B cell (primary cell): ENCODE results near the gene ADCY7.

ENCODE experiments used
- EZH2 ChIP-seq: IDR thresholded peaks from 2 replicates; pipeline ENCODE4 v1.6.1; 2012; ENCODE audit warnings: borderline replicate concordance, low read depth, mild to moderate bottlenecking, moderate library complexity, low read length; ENCODE audit not compliant: insufficient read depth, poor library complexity, severe bottlenecking
- TF ChIP-seq, protein P1 (sequence below): fragments of 200-600 bp; IDR thresholded peaks from one replicate; pipeline ENCODE4 v1.8.0; 2022; ENCODE audit warnings: antibody characterized with exemption, mild to moderate bottlenecking

DNA sequence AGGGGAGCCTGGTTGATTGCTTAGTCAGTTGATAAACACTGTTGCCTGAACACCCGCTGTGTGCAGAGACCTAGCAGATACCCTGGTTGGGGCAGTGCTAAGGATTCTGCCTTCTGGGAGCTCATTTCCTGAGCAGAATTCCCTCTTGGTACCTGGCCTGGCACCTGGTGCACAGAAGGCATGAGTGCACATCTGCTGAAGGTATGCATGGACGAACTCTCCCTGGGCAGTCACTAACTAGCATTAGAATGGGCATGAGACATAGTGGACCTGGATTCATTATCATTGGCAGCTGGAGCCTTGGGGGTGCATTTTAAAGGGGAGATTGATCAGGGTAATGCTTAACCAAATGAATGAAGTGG, 13.1 kb downstream of the ADCY7 start:
- no peak for TF ChIP-seq EZH2
- TF ChIP-seq, protein P1, sequence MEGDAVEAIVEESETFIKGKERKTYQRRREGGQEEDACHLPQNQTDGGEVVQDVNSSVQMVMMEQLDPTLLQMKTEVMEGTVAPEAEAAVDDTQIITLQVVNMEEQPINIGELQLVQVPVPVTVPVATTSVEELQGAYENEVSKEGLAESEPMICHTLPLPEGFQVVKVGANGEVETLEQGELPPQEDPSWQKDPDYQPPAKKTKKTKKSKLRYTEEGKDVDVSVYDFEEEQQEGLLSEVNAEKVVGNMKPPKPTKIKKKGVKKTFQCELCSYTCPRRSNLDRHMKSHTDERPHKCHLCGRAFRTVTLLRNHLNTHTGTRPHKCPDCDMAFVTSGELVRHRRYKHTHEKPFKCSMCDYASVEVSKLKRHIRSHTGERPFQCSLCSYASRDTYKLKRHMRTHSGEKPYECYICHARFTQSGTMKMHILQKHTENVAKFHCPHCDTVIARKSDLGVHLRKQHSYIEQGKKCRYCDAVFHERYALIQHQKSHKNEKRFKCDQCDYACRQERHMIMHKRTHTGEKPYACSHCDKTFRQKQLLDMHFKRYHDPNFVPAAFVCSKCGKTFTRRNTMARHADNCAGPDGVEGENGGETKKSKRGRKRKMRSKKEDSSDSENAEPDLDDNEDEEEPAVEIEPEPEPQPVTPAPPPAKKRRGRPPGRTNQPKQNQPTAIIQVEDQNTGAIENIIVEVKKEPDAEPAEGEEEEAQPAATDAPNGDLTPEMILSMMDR, result no peak
